Activated CD4-positive, alpha-beta T cell treated with anti-CD3 and anti-CD28 coated beads, Interleukin-2, amount 10 ng/mL, durations not matched to agents 24 days and 14 days (primary cell): ENCODE data around the gene SMARCD1. TPM values are rescaled to one million over a fixed set of nuclear protein-coding genes. Genes with fewer than 3 reads are reported as not detected.

ENCODE experiments used
- DNase-seq: peaks from one replicate; pipeline ENCODE4 v3.0.0; 2022
- H3K27ac Mint-ChIP-seq: one replicate; pipeline ENCODE4 v1.8.0; 2022; ENCODE audit warnings: mild to moderate bottlenecking, mixed read lengths
- H3K27me3 Mint-ChIP-seq: one replicate; pipeline ENCODE4 v1.8.0; 2022; ENCODE audit warnings: mixed read lengths
- H3K36me3 Mint-ChIP-seq: one replicate; pipeline ENCODE4 v1.8.0; 2022; ENCODE audit warnings: low read depth, mild to moderate bottlenecking, mixed read lengths
- H3K4me1 Mint-ChIP-seq: one replicate; pipeline ENCODE4 v1.8.0; 2021; ENCODE audit warnings: mixed read lengths
- H3K4me3 Mint-ChIP-seq: one replicate; pipeline ENCODE4 v1.8.0; 2022; ENCODE audit warnings: mild to moderate bottlenecking, moderate library complexity, mixed read lengths
- H3K9me3 Mint-ChIP-seq: one replicate; pipeline ENCODE4 v1.8.0; 2021; ENCODE audit warnings: mixed read lengths
- intact Hi-C: fragments of 100-400 bp; cut with micrococcal nuclease; formaldehyde crosslinking; loops from one replicate; pipeline ENCODE4 v1.15.1; 2023
- total RNA-seq: library from RNA; stranded (reverse); gene quantifications from 2 replicates; pipeline ENCODE4 v1.2.3, GENCODE V29; 2022

Gene SMARCD1
- total RNA-seq, 1 donor from 2014 or later = 73.1 TPM

DNA sequence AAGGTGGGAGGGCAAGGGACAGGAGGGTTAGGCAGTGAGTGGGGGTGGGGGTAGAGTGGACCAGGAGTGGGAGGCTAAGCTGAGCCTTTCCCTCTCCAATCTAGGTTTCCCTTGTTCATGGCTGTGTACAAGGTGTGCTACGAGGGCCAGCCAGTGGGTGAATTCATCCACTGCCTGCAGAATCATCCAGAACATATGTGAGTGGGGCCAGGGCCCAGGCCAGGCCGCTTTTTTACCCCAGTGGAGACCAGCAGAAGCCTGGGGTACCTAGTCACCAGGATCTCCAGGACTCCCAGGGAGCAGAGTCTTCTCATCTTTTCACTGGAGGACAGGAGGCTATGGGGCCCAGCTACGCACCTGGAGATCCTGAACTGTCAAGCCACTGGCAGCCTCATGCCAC lies 24.2 kb downstream of the SMARCD1 start:
- Mint-ChIP-seq H3K9me3 (no peaks in the 10 kb centered on the region), H3K4me3 (no peak overlapping the region), H3K36me3 (peaks cover 5% of the 10 kb centered on the region), H3K27ac (no peak overlapping the region), H3K27me3 (no peaks in the 10 kb centered on the region), H3K4me1 (peaks cover 20% of the 10 kb centered on the region)
- intact Hi-C loops = no loop called here
- no peak for DNase-seq

DNA sequence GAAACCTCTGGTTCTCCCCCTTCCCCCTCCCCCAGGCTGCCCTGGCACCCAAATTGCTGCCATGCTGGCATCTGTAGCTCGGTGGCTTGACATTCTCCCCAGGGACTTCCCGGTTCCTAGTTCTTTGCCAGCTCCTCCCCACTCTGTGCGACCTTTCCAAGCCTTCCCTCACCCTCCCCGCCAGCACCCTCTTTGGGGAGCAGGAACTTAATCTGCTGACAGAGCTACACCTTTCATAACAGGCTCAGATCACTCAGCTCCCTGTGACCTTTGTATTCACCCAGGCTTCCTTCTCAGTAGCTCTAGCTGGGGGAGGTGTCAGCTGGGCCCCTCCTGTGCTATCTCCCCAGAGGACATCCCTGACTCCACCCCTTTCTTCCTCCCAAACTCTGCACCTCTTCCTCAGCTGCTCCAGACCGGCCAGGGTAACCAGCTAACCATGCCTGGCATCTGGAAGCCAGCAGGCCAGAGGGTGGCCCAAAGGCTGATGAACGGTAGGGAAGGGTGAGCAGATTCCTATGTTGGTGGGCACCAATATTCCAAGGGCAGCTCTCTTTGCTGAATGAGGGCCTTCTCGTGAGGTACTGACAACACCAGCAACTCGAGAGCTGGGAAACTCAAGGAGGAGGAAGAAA lies 25.1 kb downstream of the SMARCD1 start:
- DNase-seq = no peak
- Mint-ChIP-seq H3K36me3 (peaks cover 7% of the 10 kb centered on the region), H3K4me1 (peaks cover 23% of the 10 kb centered on the region), H3K9me3 (no peaks in the 10 kb centered on the region), H3K27ac (peak overlapping the region; percentile 86), H3K4me3 (peak overlapping the region; percentile 32), H3K27me3 (no peaks in the 10 kb centered on the region)
- intact Hi-C loops = no loop called here

DNA sequence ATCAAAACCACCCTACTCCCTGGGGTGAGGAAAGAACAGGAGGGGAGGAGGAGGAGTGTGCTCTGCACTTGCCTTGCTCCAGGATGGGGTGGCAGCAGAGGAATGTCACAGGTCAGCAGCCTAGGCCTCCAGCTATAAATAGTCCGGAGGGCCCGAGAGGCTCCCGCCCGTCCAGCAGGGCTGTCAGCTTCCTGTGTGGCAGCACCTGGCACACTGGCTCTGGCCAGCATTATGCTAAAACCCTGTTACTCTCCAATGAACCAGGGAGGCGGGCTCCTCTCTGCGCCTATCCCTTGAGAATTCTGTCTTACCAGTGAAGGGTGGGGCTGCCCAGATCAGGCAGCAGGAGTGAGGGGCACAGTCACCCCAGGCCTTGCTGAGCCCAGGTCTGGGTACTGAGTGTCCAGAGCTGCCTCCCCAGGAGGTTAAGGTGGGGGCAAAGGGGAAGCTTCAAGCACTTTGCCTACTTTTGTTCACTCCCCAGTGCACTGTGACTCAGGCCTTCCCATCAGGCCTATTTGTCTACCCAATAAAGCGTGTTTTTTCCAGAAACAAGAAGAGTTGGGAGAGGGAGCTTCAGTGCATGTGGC lies 25.7 kb downstream of the SMARCD1 start:
- Mint-ChIP-seq H3K27ac (peak overlapping the region; percentile 86), H3K27me3 (no peaks in the 10 kb centered on the region), H3K4me1 (peaks cover 28% of the 10 kb centered on the region), H3K4me3 (peak overlapping the region; percentile 95), H3K9me3 (no peaks in the 10 kb centered on the region), H3K36me3 (peaks cover 12% of the 10 kb centered on the region)
- intact Hi-C loops = loop anchor here (1.0 kb wide), 1 partner anchor 56 kb away; the partner anchor contains the start of gene CERS5
- peak; percentile 67 for DNase-seq

- H3K36me3 Mint-ChIP-seq = peaks cover 17% of the 10 kb centered on the region
- no peak for DNase-seq
- peak overlapping the region; percentile 96 for H3K27ac Mint-ChIP-seq
- no peaks in the 10 kb centered on the region for H3K9me3 Mint-ChIP-seq
- intact Hi-C loops = loop anchor here (1.0 kb wide), 1 partner anchor 56 kb away; the partner anchor contains the start of gene CERS5
- peak overlapping the region; percentile 95 for H3K4me3 Mint-ChIP-seq
- no peaks in the 10 kb centered on the region for H3K27me3 Mint-ChIP-seq
- H3K4me1 Mint-ChIP-seq = peaks cover 30% of the 10 kb centered on the region
Measured at GRCh38 chr12:50111395-50111692, 26.2 kb downstream of the SMARCD1 start.

- H3K27me3 Mint-ChIP-seq = no peaks in the 10 kb centered on the region
- peaks cover 32% of the 10 kb centered on the region for H3K4me1 Mint-ChIP-seq
- H3K9me3 Mint-ChIP-seq = no peaks in the 10 kb centered on the region
Measured at GRCh38 chr12:50111693-50112455, 26.7 kb downstream of the SMARCD1 start, which contains the start of gene COX14. COX14 (plus strand) TSS chr12:50112236; CDS start chr12:50120044, 7,808 bp downstream.

GRCh38 chr12:50112456-50113218 lies 27.5 kb downstream of the SMARCD1 start:
- intact Hi-C loops = loop anchor here (1.0 to 2.0 kb wide), 3 partner anchors 27 to 108 kb away; partner anchors contain the start of genes RACGAP1 and SMARCD1
- H3K4me1 Mint-ChIP-seq = peaks cover 33% of the 10 kb centered on the region
- H3K4me3 Mint-ChIP-seq = peak overlapping the region; percentile 95
- no peaks in the 10 kb centered on the region for H3K27me3 Mint-ChIP-seq
- DNase-seq = no peak
- H3K36me3 Mint-ChIP-seq = peaks cover 25% of the 10 kb centered on the region
- no peaks in the 10 kb centered on the region for H3K9me3 Mint-ChIP-seq
- H3K27ac Mint-ChIP-seq = peak overlapping the region; percentile 96

More at GRCh38 chr12:50111693-50112455, 26.7 kb downstream of the SMARCD1 start, which contains the start of gene COX14:
- H3K36me3 Mint-ChIP-seq = peaks cover 21% of the 10 kb centered on the region
- intact Hi-C loops = loop anchor here (1.0 to 2.0 kb wide), 4 partner anchors 27 to 109 kb away; partner anchors contain the start of genes CERS5, RACGAP1 and SMARCD1
- DNase-seq = peak; percentile 100
- peak within 1 kb of the TSS; percentile 95 for H3K4me3 Mint-ChIP-seq
- peak within 1 kb of the TSS; percentile 96 for H3K27ac Mint-ChIP-seq

- peaks cover 17% of the 10 kb centered on the region for H3K4me1 Mint-ChIP-seq
- no peak for DNase-seq
- no peaks in the 10 kb centered on the region for H3K27me3 Mint-ChIP-seq
- no peaks in the 10 kb centered on the region for H3K9me3 Mint-ChIP-seq
- H3K36me3 Mint-ChIP-seq = peaks cover 49% of the 10 kb centered on the region
- H3K27ac Mint-ChIP-seq = peak overlapping the region; percentile 37
- intact Hi-C loops = no loop called here
- H3K4me3 Mint-ChIP-seq = no peak overlapping the region
Measured at GRCh38 chr12:50117057-50117622, 32.0 kb downstream of the SMARCD1 start.

DNA sequence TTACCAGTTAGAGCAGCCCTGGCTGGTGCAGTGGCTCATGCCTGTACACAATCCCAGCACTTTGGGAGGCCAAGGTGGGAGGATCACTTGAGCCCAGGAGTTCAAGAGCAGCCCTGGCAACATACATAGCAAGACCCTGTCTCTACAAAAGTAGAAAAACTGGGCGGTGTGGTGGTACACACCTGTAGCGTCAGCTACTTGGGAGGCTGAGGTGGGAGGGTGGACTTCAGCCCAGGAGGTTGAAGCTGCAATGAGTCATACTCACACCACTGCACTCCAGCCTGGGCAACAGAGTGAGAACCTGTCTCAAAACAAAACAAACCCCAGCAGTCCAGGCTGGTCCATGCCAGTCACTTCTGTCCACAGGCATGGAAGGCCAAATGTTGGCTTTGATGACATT lies 34.2 kb downstream of the SMARCD1 start:
- Mint-ChIP-seq H3K27me3 (no peaks in the 10 kb centered on the region), H3K4me1 (peaks cover 14% of the 10 kb centered on the region), H3K9me3 (no peaks in the 10 kb centered on the region), H3K36me3 (peaks cover 52% of the 10 kb centered on the region), H3K4me3 (no peak overlapping the region), H3K27ac (no peak overlapping the region)
- intact Hi-C loops = no loop called here
- no peak for DNase-seq

DNA sequence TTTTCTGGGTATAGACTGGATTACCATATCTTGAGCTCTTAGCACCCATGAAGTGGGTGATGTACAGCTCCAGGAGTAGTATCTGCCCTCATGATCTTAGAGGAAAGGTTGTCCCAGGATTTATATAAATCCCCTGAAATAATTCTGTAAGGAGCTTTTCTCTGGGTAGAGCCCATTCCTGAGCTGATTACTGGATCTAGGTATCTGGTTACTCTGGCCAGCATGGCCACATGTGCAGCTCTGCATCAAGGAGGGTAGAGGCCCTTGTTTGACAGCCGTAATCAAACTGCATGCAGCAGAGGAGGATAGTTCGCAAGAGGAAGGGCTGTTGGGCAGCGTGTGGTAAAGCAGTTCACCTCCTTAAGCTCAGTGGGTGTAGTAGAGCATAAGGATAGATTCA lies 35.4 kb downstream of the SMARCD1 start:
- intact Hi-C loops = no loop called here
- no peaks in the 10 kb centered on the region for H3K27me3 Mint-ChIP-seq
- peaks cover 50% of the 10 kb centered on the region for H3K36me3 Mint-ChIP-seq
- no peak overlapping the region for H3K4me3 Mint-ChIP-seq
- no peak overlapping the region for H3K27ac Mint-ChIP-seq
- peaks cover 15% of the 10 kb centered on the region for H3K4me1 Mint-ChIP-seq
- DNase-seq = no peak
- H3K9me3 Mint-ChIP-seq = no peaks in the 10 kb centered on the region

DNA sequence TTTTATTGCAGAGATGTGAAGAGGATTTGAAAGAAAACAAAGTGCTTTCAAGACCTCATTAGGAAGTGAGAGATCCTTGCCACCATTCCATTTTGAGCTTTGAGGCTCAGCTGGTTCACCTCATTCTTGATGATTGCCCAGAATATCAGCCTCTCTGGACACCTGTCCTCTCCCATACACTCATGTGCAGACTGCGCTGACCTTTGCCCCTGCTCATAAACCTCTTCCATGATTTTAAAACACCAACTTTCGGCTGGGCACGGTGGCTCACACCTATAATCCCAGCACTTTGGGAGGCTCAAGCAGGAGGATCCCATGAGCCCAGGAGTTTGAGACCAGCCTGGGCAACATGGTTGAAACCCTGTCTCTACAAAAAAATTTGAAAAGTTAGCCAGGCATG lies 35.8 kb downstream of the SMARCD1 start:
- H3K27ac Mint-ChIP-seq = no peak overlapping the region
- peaks cover 14% of the 10 kb centered on the region for H3K4me1 Mint-ChIP-seq
- no peaks in the 10 kb centered on the region for H3K27me3 Mint-ChIP-seq
- DNase-seq = no peak
- intact Hi-C loops = no loop called here
- no peak overlapping the region for H3K4me3 Mint-ChIP-seq
- H3K9me3 Mint-ChIP-seq = no peaks in the 10 kb centered on the region
- H3K36me3 Mint-ChIP-seq = peaks cover 45% of the 10 kb centered on the region

GRCh38 chr12:50121641-50122040 lies 36.5 kb downstream of the SMARCD1 start:
- no peak overlapping the region for H3K4me3 Mint-ChIP-seq
- no peak overlapping the region for H3K27ac Mint-ChIP-seq
- intact Hi-C loops = no loop called here
- H3K36me3 Mint-ChIP-seq = peaks cover 42% of the 10 kb centered on the region
- no peaks in the 10 kb centered on the region for H3K9me3 Mint-ChIP-seq
- DNase-seq = no peak
- no peaks in the 10 kb centered on the region for H3K27me3 Mint-ChIP-seq
- peaks cover 13% of the 10 kb centered on the region for H3K4me1 Mint-ChIP-seq

DNA sequence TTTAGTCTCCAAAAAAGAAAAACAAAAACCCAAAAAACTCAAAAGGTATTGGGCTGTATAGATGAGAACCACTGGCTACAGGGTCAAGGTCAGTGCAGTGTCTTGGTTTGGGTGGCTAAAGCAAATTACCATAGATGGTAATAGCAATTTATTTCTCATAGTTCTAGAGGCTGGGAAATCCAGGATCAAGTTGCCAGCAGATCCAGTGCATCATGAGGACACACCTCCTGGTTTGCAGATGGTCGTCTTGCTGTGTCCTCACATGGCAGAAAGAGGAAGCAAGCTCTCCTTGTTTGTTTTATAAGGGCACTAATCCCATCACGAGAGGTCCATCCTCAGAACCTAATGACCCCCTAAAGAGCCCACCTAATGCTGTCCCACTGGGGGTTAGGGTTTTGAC lies 38.1 kb downstream of the SMARCD1 start:
- Mint-ChIP-seq H3K36me3 (peaks cover 44% of the 10 kb centered on the region), H3K27me3 (no peaks in the 10 kb centered on the region), H3K27ac (no peak overlapping the region), H3K9me3 (no peaks in the 10 kb centered on the region), H3K4me3 (no peak overlapping the region), H3K4me1 (peaks cover 10% of the 10 kb centered on the region)
- intact Hi-C loops = no loop called here
- no peak for DNase-seq

DNA sequence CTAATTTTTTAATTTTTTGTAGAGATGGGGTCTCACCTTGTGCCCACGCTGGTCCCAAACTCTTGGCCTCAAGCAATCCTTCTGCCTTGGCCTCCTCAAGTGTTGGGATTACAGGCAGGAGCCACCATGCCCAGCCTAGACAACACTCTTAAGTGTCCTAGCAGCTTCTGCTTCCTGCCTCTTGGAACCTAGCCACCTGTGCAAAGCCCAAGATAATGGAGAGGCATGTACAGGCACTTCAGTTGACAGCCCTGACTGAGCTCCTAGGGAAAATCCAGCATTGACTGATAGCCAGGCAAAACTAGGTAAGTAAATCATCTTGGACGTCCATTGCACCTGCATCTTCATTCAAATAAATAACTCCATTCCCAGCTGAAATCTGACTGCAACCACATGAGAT lies 42.4 kb downstream of the SMARCD1 start:
- Mint-ChIP-seq H3K27ac (no peak overlapping the region), H3K4me1 (peaks cover 10% of the 10 kb centered on the region), H3K4me3 (no peak overlapping the region), H3K36me3 (peaks cover 38% of the 10 kb centered on the region), H3K27me3 (no peaks in the 10 kb centered on the region), H3K9me3 (no peaks in the 10 kb centered on the region)
- no peak for DNase-seq
- intact Hi-C loops = no loop called here
